Stimulated activated CD4-positive, alpha-beta T cell treated with anti-CD3 and anti-CD28 coated beads, Interleukin-4, amount 100 ng/mL, for 48 hours (primary cell): ENCODE data around the gene PCDHA8.
"Not testable (repeated sequence)": the region's sequence is repeated elsewhere in the genome, so short reads cannot be mapped to it uniquely, and the experiment has no call there.

ENCODE experiments used
- DNase-seq, 2 donors: peaks; one replicate each; pipeline ENCODE4 v3.0.0-alpha.2; 2020; ENCODE audit warnings: low read depth in 2 of 2

The PCDHA8 gene, protein sequence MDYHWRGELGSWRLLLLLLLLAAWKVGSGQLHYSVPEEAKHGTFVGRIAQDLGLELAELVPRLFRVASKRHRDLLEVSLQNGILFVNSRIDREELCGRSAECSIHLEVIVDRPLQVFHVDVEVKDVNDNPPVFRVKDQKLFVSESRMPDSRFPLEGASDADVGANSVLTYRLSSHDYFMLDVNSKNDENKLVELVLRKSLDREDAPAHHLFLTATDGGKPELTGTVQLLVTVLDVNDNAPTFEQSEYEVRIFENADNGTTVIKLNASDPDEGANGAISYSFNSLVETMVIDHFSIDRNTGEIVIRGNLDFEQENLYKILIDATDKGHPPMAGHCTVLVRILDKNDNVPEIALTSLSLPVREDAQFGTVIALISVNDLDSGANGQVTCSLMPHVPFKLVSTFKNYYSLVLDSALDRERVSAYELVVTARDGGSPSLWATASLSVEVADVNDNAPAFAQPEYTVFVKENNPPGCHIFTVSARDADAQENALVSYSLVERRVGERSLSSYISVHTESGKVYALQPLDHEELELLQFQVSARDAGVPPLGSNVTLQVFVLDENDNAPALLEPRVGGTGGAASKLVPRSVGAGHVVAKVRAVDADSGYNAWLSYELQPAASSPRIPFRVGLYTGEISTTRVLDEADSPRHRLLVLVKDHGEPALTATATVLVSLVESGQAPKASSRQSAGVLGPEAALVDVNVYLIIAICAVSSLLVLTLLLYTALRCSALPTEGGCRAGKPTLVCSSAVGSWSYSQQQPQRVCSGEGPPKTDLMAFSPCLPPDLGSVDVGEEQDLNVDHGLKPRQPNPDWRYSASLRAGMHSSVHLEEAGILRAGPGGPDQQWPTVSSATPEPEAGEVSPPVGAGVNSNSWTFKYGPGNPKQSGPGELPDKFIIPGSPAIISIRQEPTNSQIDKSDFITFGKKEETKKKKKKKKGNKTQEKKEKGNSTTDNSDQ

GRCh38 chr5:140840978-140841962 is at the start of gene PCDHA8:
Gene PCDHA8 (plus strand): TSS chr5:140841187. CDS start chr5:140841322, 135 bp downstream.
- DNase-seq, result no peak

DNA sequence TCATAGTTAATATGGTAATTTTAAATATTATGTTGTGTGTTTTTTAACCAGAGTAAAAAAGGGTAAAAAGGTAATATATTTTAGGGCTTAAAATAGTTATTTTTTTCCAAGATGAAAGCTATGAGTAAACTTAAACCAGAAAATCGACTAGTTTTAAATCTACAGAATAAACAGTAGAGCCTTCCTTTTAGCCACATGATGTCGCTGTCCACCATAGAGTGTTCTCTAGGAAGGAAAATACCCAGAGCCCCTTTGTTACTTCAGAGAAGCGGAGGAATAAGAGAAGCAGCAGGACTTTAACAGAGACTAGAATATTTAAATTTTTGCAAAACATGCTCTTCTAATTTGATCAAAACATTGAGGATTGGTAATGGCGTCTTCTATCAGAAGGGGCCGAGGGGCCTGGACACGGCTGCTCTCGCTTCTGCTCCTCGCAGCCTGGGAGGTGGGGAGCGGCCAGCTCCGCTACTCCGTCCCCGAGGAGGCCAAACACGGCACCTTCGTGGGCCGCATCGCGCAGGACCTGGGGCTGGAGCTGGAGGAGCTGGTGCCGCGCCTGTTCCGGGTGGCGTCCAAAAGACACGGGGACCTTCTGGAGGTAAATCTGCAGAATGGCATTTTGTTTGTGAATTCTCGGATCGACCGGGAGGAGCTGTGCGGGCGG is 46.3 kb upstream of the PCDHA8 start, which contains the start of gene PCDHA2:
PCDHA2 (plus strand) TSS at position 258 of the 664 bp plus-strand sequence.
- no peak for DNase-seq

DNA sequence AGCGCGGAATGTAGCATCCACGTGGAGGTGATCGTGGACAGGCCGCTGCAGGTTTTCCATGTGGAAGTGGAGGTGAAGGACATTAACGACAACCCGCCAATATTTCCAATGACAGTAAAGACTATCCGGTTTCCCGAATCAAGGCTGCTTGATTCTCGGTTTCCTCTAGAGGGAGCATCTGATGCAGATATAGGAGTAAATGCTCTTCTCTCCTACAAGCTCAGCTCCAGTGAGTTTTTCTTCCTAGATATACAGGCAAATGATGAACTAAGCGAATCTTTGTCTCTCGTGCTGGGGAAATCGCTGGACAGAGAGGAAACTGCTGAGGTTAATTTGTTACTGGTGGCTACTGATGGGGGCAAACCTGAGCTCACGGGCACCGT is 45.7 kb upstream of the PCDHA8 start:
- DNase-seq, result no peak

GRCh38 chr5:140796072-140796717 is 44.8 kb upstream of the PCDHA8 start:
- not testable (repeated sequence) for DNase-seq

- no peak for DNase-seq
These were observed 44.3 kb upstream of the PCDHA8 start for GRCh38 chr5:140796718-140797095.

GRCh38 chr5:140800816-140801493 is 40.0 kb upstream of the PCDHA8 start, which contains the start of gene PCDHA3:
Gene PCDHA3 (plus strand): TSS chr5:140801057.
- no peak for DNase-seq

DNA sequence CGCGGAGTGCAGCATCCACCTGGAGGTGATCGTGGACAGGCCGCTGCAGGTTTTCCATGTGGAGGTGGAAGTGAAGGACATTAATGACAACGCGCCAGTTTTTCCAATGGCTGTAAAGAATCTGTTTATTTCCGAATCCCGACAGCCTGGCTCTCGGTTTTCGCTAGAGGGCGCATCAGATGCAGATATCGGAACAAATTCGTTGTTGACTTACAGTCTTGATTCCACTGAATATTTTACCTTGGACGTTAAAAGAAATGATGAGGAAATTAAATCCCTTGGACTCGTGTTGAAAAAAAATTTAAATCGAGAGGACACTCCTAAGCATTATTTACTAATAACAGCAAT is 39.5 kb upstream of the PCDHA8 start:
- DNase-seq, result no peak

GRCh38 chr5:140802381-140802780 is 38.6 kb upstream of the PCDHA8 start:
- not testable (repeated sequence) for DNase-seq

DNA sequence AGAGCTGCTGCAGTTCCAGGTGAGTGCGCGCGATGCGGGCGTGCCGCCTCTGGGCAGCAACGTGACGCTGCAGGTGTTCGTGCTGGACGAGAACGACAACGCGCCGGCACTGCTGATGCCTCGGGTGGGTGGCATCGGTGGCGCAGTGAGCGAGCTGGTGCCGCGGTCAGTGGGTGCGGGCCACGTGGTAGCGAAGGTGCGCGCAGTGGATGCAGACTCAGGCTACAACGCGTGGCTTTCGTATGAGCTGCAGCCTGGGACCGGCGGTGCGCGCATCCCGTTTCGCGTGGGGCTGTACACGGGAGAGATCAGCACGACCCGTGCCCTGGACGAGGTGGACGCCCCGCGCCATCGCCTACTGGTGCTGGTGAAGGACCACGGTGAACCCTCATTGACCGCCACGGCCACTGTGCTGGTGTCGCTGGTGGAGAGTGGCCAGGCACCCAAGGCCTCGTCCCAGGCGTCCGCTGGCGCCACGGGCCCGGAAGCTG is 38.2 kb upstream of the PCDHA8 start:
- no peak for DNase-seq

GRCh38 chr5:140806834-140807775 is 33.9 kb upstream of the PCDHA8 start, which contains the start of gene PCDHA4:
Gene PCDHA4 (plus strand): TSS chr5:140807068.
- DNase-seq, result peak; percentile 5 to 22

DNA sequence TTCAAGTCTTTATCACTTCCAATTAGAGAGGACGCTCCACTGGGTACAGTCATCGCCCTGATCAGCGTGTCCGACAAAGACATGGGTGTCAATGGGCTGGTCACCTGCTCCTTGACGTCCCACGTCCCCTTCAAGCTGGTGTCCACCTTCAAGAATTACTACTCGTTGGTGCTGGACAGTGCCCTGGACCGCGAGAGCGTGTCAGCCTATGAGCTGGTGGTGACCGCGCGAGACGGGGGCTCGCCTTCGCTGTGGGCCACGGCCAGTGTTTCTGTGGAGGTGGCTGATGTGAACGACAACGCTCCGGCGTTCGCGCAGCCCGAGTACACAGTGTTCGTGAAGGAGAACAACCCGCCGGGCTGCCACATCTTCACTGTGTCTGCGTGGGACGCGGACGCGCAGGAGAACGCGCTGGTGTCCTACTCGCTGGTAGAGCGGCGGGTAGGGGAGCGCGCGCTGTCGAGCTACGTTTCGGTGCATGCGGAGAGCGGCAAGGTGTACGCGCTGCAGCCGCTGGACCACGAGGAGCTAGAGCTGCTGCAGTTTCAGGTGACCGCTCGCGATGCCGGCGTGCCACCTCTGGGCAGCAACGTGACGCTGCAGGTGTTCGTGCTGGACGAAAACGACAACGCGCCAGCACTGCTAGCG is 32.6 kb upstream of the PCDHA8 start:
- not testable (repeated sequence) for DNase-seq

GRCh38 chr5:140808889-140809291 is 32.1 kb upstream of the PCDHA8 start:
- no peak for DNase-seq

DNA sequence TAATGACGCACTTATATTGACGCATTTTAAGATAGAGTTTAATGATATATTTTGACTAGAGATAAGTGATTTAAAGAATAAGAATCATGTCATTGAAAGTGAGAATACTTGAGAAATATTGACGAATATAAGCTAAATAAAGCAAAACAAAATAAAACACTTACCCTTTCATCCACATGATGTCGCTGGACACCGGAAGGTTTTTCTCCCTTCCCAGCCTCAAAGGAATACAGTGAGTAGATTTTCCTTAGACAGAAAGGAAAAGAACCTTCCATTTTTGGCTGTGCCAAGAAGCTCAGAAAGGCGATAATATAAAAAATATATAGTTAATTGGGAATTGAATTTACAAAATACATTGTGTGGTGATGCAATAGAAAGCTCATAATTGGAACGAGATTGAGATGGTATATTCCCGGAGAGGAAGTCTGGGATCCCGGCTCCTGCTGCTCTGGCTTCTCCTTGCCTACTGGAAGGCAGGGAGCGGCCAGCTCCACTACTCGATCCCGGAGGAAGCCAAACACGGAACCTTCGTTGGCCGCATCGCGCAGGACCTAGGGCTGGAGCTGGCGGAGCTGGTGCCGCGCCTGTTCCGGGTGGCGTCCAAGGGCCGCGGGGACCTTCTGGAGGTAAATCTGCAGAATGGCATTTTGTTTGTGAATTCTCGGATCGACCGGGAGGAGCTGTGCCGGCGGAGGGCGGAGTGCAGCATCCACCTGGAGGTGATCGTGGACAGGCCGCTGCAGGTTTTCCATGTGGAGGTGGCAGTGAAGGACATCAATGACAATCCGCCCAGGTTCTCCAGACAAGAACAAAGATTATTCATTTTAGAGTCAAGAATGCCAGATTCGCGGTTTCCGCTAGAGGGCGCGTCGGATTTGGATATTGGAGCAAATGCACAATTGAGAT is 19.4 kb upstream of the PCDHA8 start, which contains the start of gene PCDHA5:
PCDHA5 (plus strand) TSS at position 239 of the 906 bp plus-strand sequence.
- DNase-seq, result peak; percentile 10 to 42

DNA sequence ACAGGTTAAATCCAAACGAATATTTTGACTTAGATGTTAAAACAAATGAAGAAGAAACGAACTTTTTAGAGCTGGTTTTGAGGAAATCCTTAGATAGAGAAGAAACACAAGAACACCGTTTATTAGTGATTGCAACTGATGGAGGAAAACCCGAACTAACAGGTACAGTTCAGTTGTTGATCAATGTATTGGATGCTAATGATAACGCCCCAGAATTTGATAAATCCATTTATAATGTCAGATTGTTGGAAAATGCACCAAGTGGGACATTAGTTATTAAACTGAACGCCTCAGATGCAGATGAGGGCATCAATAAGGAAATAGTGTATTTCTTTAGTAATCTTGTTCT is 18.7 kb upstream of the PCDHA8 start:
- DNase-seq, result no peak

GRCh38 chr5:140822969-140823368 is 18.0 kb upstream of the PCDHA8 start:
- not testable (repeated sequence) for DNase-seq

DNA sequence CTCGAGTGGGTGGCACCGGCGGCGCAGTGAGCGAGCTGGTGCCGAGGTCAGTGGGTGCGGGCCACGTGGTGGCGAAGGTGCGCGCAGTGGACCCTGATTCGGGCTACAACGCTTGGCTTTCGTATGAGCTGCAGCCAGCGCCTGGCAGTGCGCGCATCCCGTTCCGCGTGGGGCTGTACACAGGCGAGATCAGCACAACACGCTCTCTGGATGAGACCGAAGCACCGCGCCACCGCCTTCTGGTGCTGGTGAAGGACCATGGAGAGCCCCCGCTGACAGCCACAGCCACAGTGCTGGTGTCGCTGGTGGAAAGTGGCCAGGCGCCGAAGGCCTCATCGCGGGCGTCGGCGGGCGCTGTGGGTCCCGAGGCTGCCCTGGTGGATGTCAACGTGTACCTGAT is 17.5 kb upstream of the PCDHA8 start:
- DNase-seq, result no peak
